Motor neuron (in vitro differentiated cells): ENCODE measurements around the gene SGMS2. TPM values are rescaled to one million over a fixed set of nuclear protein-coding genes. Genes with fewer than 3 reads are reported as not detected.
"Not testable (repeated sequence)": the region's sequence is repeated elsewhere in the genome, so short reads cannot be mapped to it uniquely, and the experiment has no call there.

ENCODE experiments used
- ATAC-seq, 8 experiments: fragments of 200-7000 bp; cut with Tn5 transposase; replicated peaks in 6 of 8; 2 replicates each; pipeline ENCODE4 v1.8.0; 2021; ENCODE audit warnings: mild to moderate bottlenecking in 8 of 8, moderate library complexity in 8 of 8
- H3K27ac ChIP-seq, 2 donors: fragments of 250-450 bp; sonication (Bioruptor Pico); 2 replicates each; pipeline ENCODE4 v1.9.0; 2021; ENCODE audit warnings: antibody characterized with exemption in 2 of 2, mild to moderate bottlenecking in 2 of 2, moderate library complexity in 1 of 2
- H3K4me1 ChIP-seq, 2 donors: fragments of 250-450 bp; sonication (Bioruptor Pico); replicated peaks in 1 of 2; 2 replicates each; pipeline ENCODE4 v1.6.1; 2021; ENCODE audit warnings: antibody characterized with exemption in 2 of 2, mild to moderate bottlenecking in 2 of 2, moderate library complexity in 1 of 2
- H3K4me3 ChIP-seq, 5 donors: fragments of 250-450 bp; sonication (Bioruptor Pico); 2 replicates each; pipeline ENCODE4 v1.9.0; 2021; ENCODE audit warnings: antibody characterized with exemption in 5 of 5, mild to moderate bottlenecking in 5 of 5, moderate library complexity in 4 of 5
- WGBS, 10 experiments: fragments of 450-650 bp; shearing (Covaris generic); methylation state at CpG; one replicate each; pipeline ENCODE4 v1.0.0; 2022; 5-methylcytosine and 5-hydroxymethylcytosine counted together
- in situ Hi-C, 9 experiments: fragments of 400-800 bp; cut with MboI; loops; one replicate each; pipeline ENCODE4 v1.15.0; 2021; ENCODE audit warnings: low sequenced_read_pairs in 9 of 9, low pct_unique_long_range_greater_than_20kb in 2 of 9; ENCODE audit not compliant: unreplicated experiment in 9 of 9
- total RNA-seq, 8 experiments: library from RNA; unstranded; fragments of 300-600 nt; gene quantifications; 2 replicates each; pipeline versions ENCODE4 v1.2.3 to v1.2.4, GENCODE V29; 2022

The SGMS2 gene
- total RNA-seq, 8 experiments from 2014 or later: 0.38 to 34.1 (median 2.4) TPM

- Histone ChIP-seq H3K27ac (no peak overlapping the region), H3K4me1 (no peaks in the 10 kb centered on the region), H3K4me3 (no peak overlapping the region)
- peak in 7 of 8 experiments; percentile 36 to 76 (median 63) for ATAC-seq
- WGBS, 10 experiments: 4 to 50% (median 23%) methylated on average over 1 to 2 of the region's 2 CpGs; no CpG with 5 or more reads in 1 of the 10 experiments
- in situ Hi-C loops: loop anchor here in 5 of 9 experiments (10.0 to 25.0 kb wide), 2 partner anchors 151 to 159 kb away; no protein-coding TSS in a partner anchor
These were observed 88.7 kb downstream of the SGMS2 start for GRCh38 chr4:107913283-107913899.

- 60 to 100% (median 92%) methylated on average over 1 of the region's 1 CpG; no CpG with 5 or more reads in 5 of the 10 experiments for WGBS, 10 experiments
- ATAC-seq: no peak
- H3K27ac ChIP-seq: no peak overlapping the region
- in situ Hi-C loops: loop anchor here in 5 of 9 experiments (10.0 to 25.0 kb wide), 2 partner anchors 153 to 160 kb away; no protein-coding TSS in a partner anchor
- no peaks in the 10 kb centered on the region for H3K4me1 ChIP-seq
- H3K4me3 ChIP-seq: no peak overlapping the region
These were observed 90.5 kb downstream of the SGMS2 start for GRCh38 chr4:107915220-107915619.

DNA sequence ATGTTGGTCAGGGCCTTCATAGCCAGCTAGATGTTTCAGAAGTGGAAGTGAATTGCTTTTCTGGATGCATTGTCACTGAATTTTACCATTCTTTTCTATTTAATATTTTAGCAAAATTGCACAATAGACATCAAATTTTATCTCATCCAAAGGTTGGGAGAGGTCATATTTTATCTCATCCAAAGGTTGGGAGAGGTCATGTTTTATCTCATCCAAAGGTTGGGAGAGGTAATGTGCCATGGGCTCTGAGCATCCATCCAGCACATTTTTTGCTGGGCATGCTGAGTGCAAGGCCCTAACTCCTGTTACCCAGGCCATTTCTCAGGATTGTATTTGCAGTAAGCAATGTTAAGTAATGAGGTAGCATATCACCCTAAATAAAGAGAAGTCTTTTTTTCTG is 91.9 kb downstream of the SGMS2 start:
- ATAC-seq: no peak
- Histone ChIP-seq H3K4me3 (no peak overlapping the region), H3K4me1 (no peaks in the 10 kb centered on the region), H3K27ac (no peak overlapping the region)
- in situ Hi-C loops: loop anchor here in 5 of 9 experiments (10.0 to 25.0 kb wide), 2 partner anchors 154 to 162 kb away; no protein-coding TSS in a partner anchor

DNA sequence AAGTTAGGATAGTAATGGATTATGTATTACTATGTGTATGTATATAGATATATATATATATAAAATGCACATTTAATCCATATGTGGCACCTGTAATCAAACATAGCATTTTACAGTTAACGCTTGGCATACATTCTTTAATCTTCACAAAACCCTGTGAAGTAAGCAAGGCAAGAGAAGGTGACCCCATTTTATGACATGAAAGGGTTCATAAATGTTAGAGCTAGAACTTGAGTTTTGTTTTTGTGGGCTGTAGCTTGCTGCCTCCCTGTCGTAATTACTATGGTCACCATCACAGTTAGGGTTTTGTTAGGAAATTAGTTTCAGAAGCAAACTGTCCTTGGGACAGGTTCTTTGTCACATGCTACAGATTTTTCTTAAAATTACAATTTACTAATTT is 92.8 kb downstream of the SGMS2 start:
- no peak for ATAC-seq
- Histone ChIP-seq H3K27ac (no peak overlapping the region), H3K4me3 (no peak overlapping the region), H3K4me1 (no peaks in the 10 kb centered on the region)
- in situ Hi-C loops: loop anchor here in 5 of 9 experiments (10.0 to 25.0 kb wide), 2 partner anchors 155 to 163 kb away; no protein-coding TSS in a partner anchor
- 38 to 100% (median 88%) methylated on average over 1 to 2 of the region's 2 CpGs; no CpG with 5 or more reads in 2 of the 10 experiments for WGBS, 10 experiments

- no peak overlapping the region for H3K4me3 ChIP-seq
- H3K27ac ChIP-seq: no peak overlapping the region
- ATAC-seq: no peak
- WGBS, 10 experiments: 28 to 85% (median 68%) methylated on average over 2 to 4 of the region's 4 CpGs
- in situ Hi-C loops: loop anchor here in 4 of 9 experiments (25.0 kb wide), 1 partner anchor 160 kb away; no protein-coding TSS in a partner anchor
- no peaks in the 10 kb centered on the region for H3K4me1 ChIP-seq
These were observed 98.0 kb downstream of the SGMS2 start for GRCh38 chr4:107922486-107923473.

- ATAC-seq, in situ Hi-C loops, H3K27ac ChIP-seq, H3K4me3 ChIP-seq, H3K4me1 ChIP-seq: not testable (repeated sequence)
These were observed 101.0 kb downstream of the SGMS2 start for GRCh38 chr4:107925713-107926112.

DNA sequence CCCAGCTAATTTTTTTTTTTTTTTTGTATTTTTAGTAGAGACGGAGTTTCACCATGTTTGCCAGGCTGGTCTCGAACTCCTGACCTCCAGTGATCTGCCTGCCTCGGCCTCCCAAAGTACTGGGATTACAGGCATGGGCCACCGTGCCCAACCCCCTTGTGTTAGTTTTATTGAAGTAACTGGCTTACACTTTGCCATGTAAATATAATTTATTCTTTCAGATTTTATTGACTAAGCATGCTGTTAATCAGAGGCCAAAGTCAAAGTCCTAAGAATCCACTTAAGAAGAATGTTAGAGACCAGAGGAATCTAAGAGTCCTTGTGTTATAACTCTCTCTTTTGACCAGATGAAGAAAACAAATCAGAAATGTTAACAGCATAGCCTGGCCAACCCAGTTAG is 102.1 kb downstream of the SGMS2 start:
- H3K27ac ChIP-seq, in situ Hi-C loops, ATAC-seq, H3K4me3 ChIP-seq, H3K4me1 ChIP-seq: not testable (repeated sequence)
- 52 to 100% (median 81%) methylated on average over 2 to 4 of the region's 4 CpGs; no CpG with 5 or more reads in 2 of the 10 experiments for WGBS, 10 experiments

DNA sequence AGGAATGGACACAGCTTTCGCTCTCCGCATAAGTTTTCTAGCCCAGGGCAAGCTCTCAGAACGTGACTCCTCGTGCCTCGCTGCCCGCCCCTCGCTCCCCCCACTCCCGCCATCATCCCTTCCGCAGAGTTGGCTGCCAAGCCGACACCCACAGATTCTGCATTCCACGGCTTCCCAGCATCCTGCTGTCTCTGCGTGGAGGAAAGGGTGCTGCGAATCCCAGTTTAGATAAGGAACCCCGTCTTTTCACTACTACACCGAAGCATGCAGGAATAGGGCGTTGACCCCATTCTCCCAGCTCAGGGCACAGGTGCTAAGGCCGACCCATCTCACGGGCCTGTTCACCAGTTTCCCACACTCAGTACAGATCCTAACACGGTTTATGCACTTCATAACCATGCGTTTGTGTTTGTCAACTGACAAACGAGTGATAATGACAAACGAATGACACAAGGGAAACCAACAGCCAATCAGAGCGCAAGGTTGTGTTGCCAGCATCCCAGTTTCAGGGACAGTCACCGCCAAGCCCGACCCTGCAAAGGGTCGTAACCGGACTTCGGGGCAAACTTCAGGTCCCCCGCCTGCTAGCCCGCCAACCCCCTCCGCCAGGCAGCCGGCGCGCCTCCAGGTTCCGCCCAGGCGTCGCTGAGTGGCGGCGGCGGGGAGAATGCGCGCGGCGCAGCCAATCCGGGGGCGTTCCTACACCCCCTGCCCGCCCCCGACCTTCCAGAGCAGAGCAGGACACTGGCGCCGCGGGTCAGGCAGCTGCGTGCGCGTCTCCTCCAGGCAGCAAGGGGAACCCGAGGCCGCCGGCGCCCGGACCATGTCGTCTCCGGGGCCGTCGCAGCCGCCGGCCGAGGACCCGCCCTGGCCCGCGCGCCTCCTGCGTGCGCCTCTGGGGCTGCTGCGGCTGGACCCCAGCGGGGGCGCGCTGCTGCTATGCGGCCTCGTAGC is 106.4 kb downstream of the SGMS2 start, which contains the start of gene CYP2U1:
Gene CYP2U1 (plus strand): TSS at position 729 of the 954 bp plus-strand sequence. CDS start 95 bp downstream, at position 824.
- WGBS, 10 experiments: 0 to 60% (median 22%) methylated on average over 2 to 9 of the region's 78 CpGs; no CpG with 5 or more reads in 2 of the 10 experiments
- Histone ChIP-seq H3K27ac (peak within 1 kb of the TSS in 1 of 2 donors; percentile 6), H3K4me3 (peak within 1 kb of the TSS; percentile 59 to 69 (median 62)), H3K4me1 (peaks cover 9 to 13% of the 10 kb centered on the region in 2 donors)
- peak; percentile 91 to 97 (median 96) for ATAC-seq
- in situ Hi-C loops: no loop called here

DNA sequence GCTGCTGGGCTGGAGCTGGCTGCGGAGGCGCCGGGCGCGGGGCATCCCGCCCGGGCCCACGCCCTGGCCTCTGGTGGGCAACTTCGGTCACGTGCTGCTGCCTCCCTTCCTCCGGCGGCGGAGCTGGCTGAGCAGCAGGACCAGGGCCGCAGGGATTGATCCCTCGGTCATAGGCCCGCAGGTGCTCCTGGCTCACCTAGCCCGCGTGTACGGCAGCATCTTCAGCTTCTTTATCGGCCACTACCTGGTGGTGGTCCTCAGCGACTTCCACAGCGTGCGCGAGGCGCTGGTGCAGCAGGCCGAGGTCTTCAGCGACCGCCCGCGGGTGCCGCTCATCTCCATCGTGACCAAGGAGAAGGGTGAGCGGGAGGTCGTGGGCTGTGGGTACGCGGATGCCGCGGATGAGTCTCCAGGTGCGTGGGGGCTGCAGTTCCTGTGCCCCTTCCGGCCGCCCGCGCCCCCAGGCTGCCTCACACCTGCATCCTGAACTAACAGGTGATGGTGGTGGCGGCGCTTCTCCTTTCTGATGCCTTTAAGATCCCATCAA is 107.1 kb downstream of the SGMS2 start:
- ATAC-seq: no peak
- in situ Hi-C loops: no loop called here

GRCh38 chr4:107935246-107935645 is 110.5 kb downstream of the SGMS2 start:
- Histone ChIP-seq H3K27ac (no peak overlapping the region), H3K4me1 (peaks cover 9 to 13% of the 10 kb centered on the region in 2 donors), H3K4me3 (no peak overlapping the region)
- ATAC-seq: no peak
- in situ Hi-C loops: no loop called here

More for the DNA sequence above, 107.1 kb downstream of the SGMS2 start:
- H3K4me3 ChIP-seq: peak overlapping the region; percentile 59 to 69 (median 62)
- WGBS, 10 experiments: 0 to 33% (median 22%) methylated on average over 2 to 9 of the region's 45 CpGs; no CpG with 5 or more reads in 7 of the 10 experiments
- peaks cover 9 to 13% of the 10 kb centered on the region in 2 donors for H3K4me1 ChIP-seq
- H3K27ac ChIP-seq: no peak overlapping the region

DNA sequence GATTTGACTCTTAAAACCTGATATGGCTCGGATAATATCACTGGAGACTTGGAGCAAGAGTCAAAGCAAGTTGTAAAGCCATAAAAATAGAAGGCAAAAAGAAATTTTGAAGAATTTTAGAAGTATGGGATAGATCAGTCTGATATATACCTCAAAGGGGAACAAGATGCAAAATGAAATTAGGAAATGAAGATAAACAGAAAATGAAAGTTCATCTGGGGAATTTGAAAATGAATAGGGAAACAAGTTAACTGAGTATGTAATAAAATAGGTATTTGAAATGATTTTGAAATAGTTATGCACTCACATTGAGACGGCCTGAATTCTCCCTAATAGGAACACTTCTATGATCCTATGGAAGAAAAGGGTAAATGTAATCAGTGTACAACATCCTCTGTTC is 112.3 kb downstream of the SGMS2 start:
- Histone ChIP-seq H3K4me1 (peaks cover 9% of the 10 kb centered on the region in 2 donors), H3K27ac (no peak overlapping the region), H3K4me3 (no peak overlapping the region)
- in situ Hi-C loops: no loop called here
- no peak for ATAC-seq
- WGBS, 10 experiments: 83 to 100% (median 95%) methylated on average over 1 to 2 of the region's 2 CpGs

DNA sequence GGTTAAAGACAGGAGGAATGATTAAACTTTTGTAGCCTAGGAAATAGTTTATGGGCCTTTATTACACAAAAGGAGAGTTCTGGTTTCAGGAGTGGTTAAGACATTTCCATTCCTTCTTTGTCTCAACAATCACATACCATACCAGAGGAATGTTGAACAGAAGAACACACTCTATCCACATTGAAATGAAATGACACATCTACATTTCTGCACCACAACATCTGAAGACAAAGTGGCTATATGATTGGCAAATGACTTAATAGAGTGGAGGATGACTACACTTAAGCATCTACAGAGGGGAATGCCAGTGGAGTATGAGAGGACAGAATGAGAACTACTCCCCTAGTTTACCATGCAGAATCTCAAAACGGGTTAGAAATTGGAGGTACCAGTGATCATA is 114.6 kb downstream of the SGMS2 start:
- Histone ChIP-seq H3K4me1 (no peaks in the 10 kb centered on the region), H3K27ac (no peak overlapping the region), H3K4me3 (no peak overlapping the region)
- in situ Hi-C loops: no loop called here
- WGBS, 10 experiments: 89 to 100% (median 100%) methylated on average over 1 of the region's 1 CpG; no CpG with 5 or more reads in 6 of the 10 experiments
- no peak for ATAC-seq
